CD14-positive monocyte (primary cell): Measurements from ENCODE around the gene AVPR1B. TPM values are rescaled to one million over a fixed set of nuclear protein-coding genes. Genes with fewer than 3 reads are reported as not detected.

Experiments used
- DNase-seq, 3 donors: peaks; one replicate each; pipeline ENCODE4 v3.0.0-alpha.2; 2011 to 2022
- H2AFZ ChIP-seq: 2 replicates; pipeline ENCODE4 v1.6.0; 2012; ENCODE audit warnings: mild to moderate bottlenecking, low read depth, low read length, inconsistent platforms; ENCODE audit not compliant: insufficient read depth, poor library complexity, severe bottlenecking
- H3K27ac ChIP-seq, 2 donors: 1 replicate in 1 of 2; 2 replicates in 1 of 2; pipeline ENCODE4 v1.5.1; 2012 to 2013; ENCODE audit warnings: low read length in 2 of 2, control low read depth in 1 of 2, inconsistent platforms in 1 of 2, low read depth in 1 of 2, mild to moderate bottlenecking in 1 of 2
- H3K27me3 ChIP-seq, 2 donors: one replicate each; pipeline versions ENCODE4 v1.6.0 to v1.6.1; 2011 to 2013; ENCODE audit warnings: low read length in 2 of 2; ENCODE audit not compliant: control insufficient read depth in 2 of 2, insufficient read depth in 2 of 2
- H3K36me3 ChIP-seq, 2 donors: replicated peaks in 1 of 2; 1 replicate in 1 of 2; 2 replicates in 1 of 2; pipeline versions ENCODE4 v1.5.1 to v1.6.1; 2012 to 2013; ENCODE audit warnings: low read length in 2 of 2, control low read depth in 1 of 2, inconsistent platforms in 1 of 2, mild to moderate bottlenecking in 1 of 2; ENCODE audit not compliant: insufficient read depth in 2 of 2, control insufficient read depth in 1 of 2
- H3K4me1 ChIP-seq, 2 donors: 1 replicate in 1 of 2; 2 replicates in 1 of 2; pipeline versions ENCODE4 v1.5.1 to v1.6.1; 2012 to 2013; ENCODE audit warnings: low read length in 2 of 2, control low read depth in 1 of 2, inconsistent platforms in 1 of 2, mild to moderate bottlenecking in 1 of 2, moderate library complexity in 1 of 2; ENCODE audit not compliant: insufficient read depth in 2 of 2, control insufficient read depth in 1 of 2
- H3K4me2 ChIP-seq: replicated peaks from 2 replicates; pipeline ENCODE3; 2012; ENCODE audit warnings: low read length, moderate library complexity, mild to moderate bottlenecking; ENCODE audit not compliant: poor library complexity, severe bottlenecking; ENCODE audit errors: extremely low read depth
- H3K4me3 ChIP-seq, 3 experiments: fragments of 200-600 bp in 1 of 3; sonication (generic) in 1 of 3; replicated peaks in 1 of 3; 1 replicate in 2 of 3; 2 replicates in 1 of 3; pipeline ENCODE4 v1.5.1; 2011 to 2013; ENCODE audit warnings: low read length in 3 of 3, mild to moderate bottlenecking in 3 of 3, control low read depth in 2 of 3, low read depth in 2 of 3, inconsistent platforms in 1 of 3, moderate library complexity in 1 of 3
- H3K79me2 ChIP-seq: 2 replicates; pipeline ENCODE4 v1.6.0; 2012; ENCODE audit warnings: mild to moderate bottlenecking, control low read depth, inconsistent platforms, low read length, moderate library complexity; ENCODE audit not compliant: insufficient read depth
- H3K9ac ChIP-seq: 2 replicates; pipeline ENCODE4 v1.6.0; 2017; ENCODE audit warnings: low read length, mild to moderate bottlenecking; ENCODE audit not compliant: insufficient read depth, poor library complexity, severe bottlenecking
- H3K9me3 ChIP-seq, 2 donors: replicated peaks in 1 of 2; 1 replicate in 1 of 2; 2 replicates in 1 of 2; pipeline versions ENCODE4 v1.5.1 to v1.6.1; 2012 to 2013; ENCODE audit warnings: low read length in 2 of 2, control low read depth in 1 of 2; ENCODE audit not compliant: control insufficient read depth in 1 of 2, insufficient read depth in 1 of 2
- H4K20me1 ChIP-seq: 2 replicates; pipeline ENCODE4 v1.6.0; 2012; ENCODE audit warnings: mild to moderate bottlenecking, low read length, control low read depth, moderate library complexity; ENCODE audit not compliant: insufficient read depth
- H3K27ac Mint-ChIP-seq, 7 donors: one replicate each; pipeline ENCODE4 v1.8.0; 2020; ENCODE audit warnings: mild to moderate bottlenecking in 7 of 7, mixed read lengths in 7 of 7, moderate library complexity in 6 of 7, inconsistent platforms in 2 of 7
- H3K27me3 Mint-ChIP-seq, 3 donors: one replicate each; pipeline ENCODE4 v1.8.0; 2021 to 2022; ENCODE audit warnings: low read depth in 3 of 3, mild to moderate bottlenecking in 3 of 3, mixed read lengths in 3 of 3, moderate library complexity in 3 of 3, inconsistent platforms in 1 of 3
- H3K36me3 Mint-ChIP-seq, 2 donors: one replicate each; pipeline ENCODE4 v1.8.0; 2020; ENCODE audit warnings: mixed read lengths in 2 of 2, inconsistent platforms in 1 of 2, mild to moderate bottlenecking in 1 of 2
- H3K4me1 Mint-ChIP-seq: one replicate; pipeline ENCODE4 v1.8.0; 2020; ENCODE audit warnings: mild to moderate bottlenecking, mixed read lengths
- H3K4me3 Mint-ChIP-seq, 2 donors: one replicate each; pipeline ENCODE4 v1.8.0; 2020; ENCODE audit warnings: mild to moderate bottlenecking in 2 of 2, mixed read lengths in 2 of 2, moderate library complexity in 1 of 2
- H3K9me3 Mint-ChIP-seq, 7 donors: one replicate each; pipeline ENCODE4 v1.8.0; 2020 to 2022; ENCODE audit warnings: mixed read lengths in 7 of 7, mild to moderate bottlenecking in 6 of 7, moderate library complexity in 6 of 7, inconsistent platforms in 2 of 7
- CTCF ChIP-seq: fragments of 200-600 bp; IDR thresholded peaks from one replicate; pipeline ENCODE4 v1.8.0; 2022; ENCODE audit warnings: antibody characterized with exemption, mild to moderate bottlenecking
- WGBS: methylation state at CpG from one replicate; pipeline ENCODE4 v1.1.5; 2013; ENCODE audit warnings: missing lambda C conversion rate; ENCODE audit not compliant: insufficient coverage; 5-methylcytosine and 5-hydroxymethylcytosine counted together
- intact Hi-C, 2 donors: fragments of 100-400 bp; cut with micrococcal nuclease; formaldehyde crosslinking; loops; one replicate each; pipeline versions ENCODE4 v1.15.0 to v1.15.1; 2023
- polyA plus RNA-seq, 3 donors: library from polyadenylated mRNA; depleted of rRNA in 1 of 3; unstranded in 2 of 3; stranded (reverse) in 1 of 3; fragments of 300-500 nt in 2 of 3; fragments of >200 nt in 1 of 3; fragmentation: Illumina TruSeq in 2 of 3; gene quantifications; 1 replicate in 2 of 3; 2 replicates in 1 of 3; pipeline ENCODE4 v1.2.3, GENCODE V29; 2012 to 2021

Gene AVPR1B
- polyA plus RNA-seq, 3 donors, result not detected

DNA sequence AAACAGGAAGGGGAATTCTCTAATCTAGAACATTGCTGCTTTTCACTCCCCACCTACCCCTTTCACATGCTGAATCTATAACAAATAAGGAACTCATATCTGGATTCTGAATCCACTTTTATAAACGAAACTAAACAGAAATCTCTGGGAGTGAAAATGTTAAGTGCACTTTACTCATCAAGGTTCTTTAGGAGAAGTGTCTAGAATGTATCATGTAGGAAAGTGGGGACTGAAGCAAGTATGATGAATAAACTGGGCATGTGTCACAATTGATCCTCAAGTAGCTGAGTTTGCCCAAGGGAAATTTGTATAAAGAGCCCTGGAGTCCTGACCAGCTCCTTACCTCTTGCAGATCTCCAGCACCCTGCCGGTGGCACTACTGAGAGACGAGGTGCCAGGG is 19.8 kb downstream of the AVPR1B start:
- peak overlapping the region in 1 of 2 donors; percentile 15 for H3K4me3 Mint-ChIP-seq
- H3K27ac Mint-ChIP-seq, result peak overlapping the region in 2 of 7 donors; percentile 4 to 41
- no peak overlapping the region for H3K9ac ChIP-seq
- no peak overlapping the region for H3K4me3 ChIP-seq
- no peaks in the 10 kb centered on the region for H3K9me3 Mint-ChIP-seq
- DNase-seq, result peak in 1 of 3 donors; percentile 27
- peaks cover 7 to 10% (median 10%) of the 10 kb centered on the region in 3 donors for H3K27me3 Mint-ChIP-seq
- intact Hi-C loops, result no loop called here
- no peaks in the 10 kb centered on the region for H3K79me2 ChIP-seq
- no peak overlapping the region for H2AFZ ChIP-seq
- 50% methylated on average over 2 of the region's 3 CpGs for WGBS
- H4K20me1 ChIP-seq, result no peaks in the 10 kb centered on the region
- peaks cover 60% of the 10 kb centered on the region for H3K4me1 Mint-ChIP-seq
- no peak for TF ChIP-seq CTCF
- no peaks in the 10 kb centered on the region for H3K27me3 ChIP-seq
- H3K36me3 Mint-ChIP-seq, result peaks cover 5 to 16% of the 10 kb centered on the region in 2 donors
- H3K27ac ChIP-seq, result no peak overlapping the region
- no peak overlapping the region for H3K4me2 ChIP-seq
- no peaks in the 10 kb centered on the region for H3K9me3 ChIP-seq
- H3K4me1 ChIP-seq, result peaks cover 54 to 57% of the 10 kb centered on the region in 2 donors
- H3K36me3 ChIP-seq, result no peaks in the 10 kb centered on the region

DNA sequence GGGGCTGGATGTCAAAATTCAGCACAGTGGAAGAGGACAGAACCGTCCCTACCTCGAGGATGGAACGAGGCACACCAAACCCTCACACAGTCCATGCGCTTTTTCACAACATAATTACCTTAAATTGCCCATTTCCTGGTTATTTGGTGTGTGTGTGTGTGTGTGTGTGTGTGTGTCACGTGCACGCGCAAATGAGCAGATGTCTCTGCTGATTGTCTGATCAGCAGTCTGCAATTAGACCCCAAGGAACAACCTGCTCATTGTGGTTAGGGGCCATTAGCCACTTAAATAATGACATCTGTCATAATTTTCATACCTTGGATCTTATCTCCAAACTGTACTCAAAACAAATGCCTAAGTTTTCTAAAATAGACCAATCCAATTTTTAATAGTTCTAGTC is 23.2 kb downstream of the AVPR1B start:
- Histone ChIP-seq H3K27me3 (no peaks in the 10 kb centered on the region), H3K79me2 (no peaks in the 10 kb centered on the region), H3K4me2 (no peak overlapping the region), H4K20me1 (no peaks in the 10 kb centered on the region), H3K4me1 (peaks cover 25 to 27% of the 10 kb centered on the region in 2 donors), H2AFZ (peak overlapping the region; percentile 15), H3K36me3 (no peaks in the 10 kb centered on the region), H3K27ac (no peak overlapping the region), H3K9me3 (no peaks in the 10 kb centered on the region), H3K4me3 (no peak overlapping the region), H3K9ac (no peak overlapping the region)
- Mint-ChIP-seq H3K27me3 (peaks cover 2 to 7% (median 4%) of the 10 kb centered on the region in 3 donors), H3K36me3 (peaks cover 2 to 7% of the 10 kb centered on the region in 2 donors), H3K4me3 (no peak overlapping the region), H3K27ac (no peak overlapping the region), H3K4me1 (peaks cover 32% of the 10 kb centered on the region), H3K9me3 (peaks cover 0 to 2% (median 0%) of the 10 kb centered on the region in 7 donors)
- intact Hi-C loops, result no loop called here
- DNase-seq, result no peak
- WGBS, result no CpG with 5 or more reads among the region's 7 CpGs
- TF ChIP-seq CTCF, result no peak
